Aorta (tissue), 5 donors: ENCODE measurements around the gene ZNF625. TPM values are rescaled to one million over a fixed set of nuclear protein-coding genes. Genes with fewer than 3 reads are reported as not detected.

ENCODE experiments used
- ATAC-seq: fragments of 200-7000 bp; cut with Tn5 transposase; one replicate; pipeline ENCODE4 v1.9.1; 2022; ENCODE audit warnings: moderate library complexity; ENCODE audit not compliant: low FRiP score
- DNase-seq, 2 donors: peaks; one replicate each; pipeline ENCODE4 v3.0.0-alpha.2; 2020
- H3K27ac ChIP-seq, 2 donors: one replicate each; pipeline ENCODE4 v1.5.1; 2013; ENCODE audit warnings: low read length in 2 of 2, mild to moderate bottlenecking in 2 of 2, moderate library complexity in 2 of 2, control low read depth in 1 of 2, inconsistent platforms in 1 of 2, low read depth in 1 of 2
- H3K27me3 ChIP-seq, 2 donors: one replicate each; pipeline ENCODE4 v1.6.1; 2013; ENCODE audit warnings: control low read depth in 1 of 2, low read length in 1 of 2, mild to moderate bottlenecking in 1 of 2, moderate library complexity in 1 of 2; ENCODE audit not compliant: insufficient read depth in 2 of 2, control insufficient read depth in 1 of 2
- H3K36me3 ChIP-seq, 2 donors: one replicate each; pipeline ENCODE4 v1.6.1; 2013; ENCODE audit warnings: control low read depth in 1 of 2, low read length in 1 of 2, mild to moderate bottlenecking in 1 of 2; ENCODE audit not compliant: insufficient read depth in 2 of 2, control insufficient read depth in 1 of 2
- H3K4me1 ChIP-seq, 2 donors: one replicate each; pipeline ENCODE4 v1.6.1; 2013; ENCODE audit warnings: low read length in 2 of 2, control low read depth in 1 of 2, mild to moderate bottlenecking in 1 of 2, moderate library complexity in 1 of 2; ENCODE audit not compliant: insufficient read depth in 2 of 2, control insufficient read depth in 1 of 2
- H3K4me3 ChIP-seq, 2 donors: one replicate each; pipeline ENCODE4 v1.5.1; 2013; ENCODE audit warnings: low read length in 2 of 2, control low read depth in 1 of 2, mild to moderate bottlenecking in 1 of 2
- H3K9me3 ChIP-seq: one replicate; pipeline ENCODE4 v1.6.1; 2013; ENCODE audit warnings: mild to moderate bottlenecking, low read length; ENCODE audit not compliant: control insufficient read depth
- WGBS, 2 donors: extraction: QIAGEN DNeasy Blood & Tissue Kit; methylation state at CpG; one replicate each; pipeline ENCODE4 v1.1.7; 2013; 5-methylcytosine and 5-hydroxymethylcytosine counted together
- intact Hi-C, 2 donors: fragments of 100-400 bp; cut with DNase I; formaldehyde crosslinking; loops; one replicate each; pipeline versions ENCODE4 v1.14.2 to v1.15.0; 2022
- polyA plus RNA-seq, 2 donors: library from polyadenylated mRNA; stranded (reverse); fragments of 200-250 nt; gene quantifications; one replicate each; pipeline ENCODE4 v1.2.3, GENCODE V29; 2013
- total RNA-seq, 2 donors: library from RNA; stranded (reverse); fragmentation: NEBNext Ultra II Directional; extraction: Animal tissue kit (Norgen Biotek cat#: 25700); gene quantifications; one replicate each; pipeline ENCODE4 v1.2.1, GENCODE V29; 2021
- donor health status: healthy with polysubstance abuse.
- donor health status: Bipolar disorder and iron deficiency.
- donor health status: DM: no; HTN: no; CAD: no.
- donor health status: DM: no; HTN: no; CAD: no.
- donor health status: DM: yes; HTN: yes; CAD: no.

ZNF625 gene
- total and polyA plus RNA-seq, 4 donors, result 2.3 to 11.0 (median 3.8) TPM

DNA sequence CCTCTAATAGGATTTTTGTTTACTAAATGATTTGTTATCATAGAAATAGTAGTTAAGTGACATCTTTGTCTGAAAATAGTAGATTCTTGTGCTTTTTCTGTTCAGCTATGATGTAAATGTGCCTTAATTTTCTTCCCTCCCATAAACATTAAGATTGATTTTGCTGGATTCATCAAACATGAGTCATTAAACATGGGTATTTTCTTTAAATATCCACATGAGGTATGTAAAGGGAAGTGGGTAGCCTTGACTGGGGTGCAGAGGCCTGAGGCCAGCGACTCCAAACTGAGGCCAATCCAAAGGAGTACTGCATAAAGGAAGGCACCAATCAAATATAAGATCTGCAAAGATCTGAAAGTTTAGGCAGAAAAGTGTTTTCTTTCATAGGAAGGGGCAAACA, 10.1 kb upstream of the ZNF625 start:
- 68 to 76% methylated on average over 1 of the region's 1 CpG for WGBS, 2 donors
- Histone ChIP-seq H3K36me3 (peaks cover 0 to 3% of the 10 kb centered on the region in 2 donors), H3K27me3 (no peaks in the 10 kb centered on the region), H3K4me3 (no peak overlapping the region), H3K4me1 (peaks cover 0 to 11% of the 10 kb centered on the region in 2 donors), H3K27ac (no peak overlapping the region), H3K9me3 (no peaks in the 10 kb centered on the region)
- DNase-seq (no peak), ATAC-seq (no peak)
- intact Hi-C loops, result no loop called here

GRCh38 chr19:12163826-12164225, 7.3 kb upstream of the ZNF625 start:
- DNase-seq, result no peak
- Histone ChIP-seq H3K27ac (no peak overlapping the region), H3K9me3 (no peaks in the 10 kb centered on the region), H3K4me1 (peaks cover 0 to 11% of the 10 kb centered on the region in 2 donors), H3K27me3 (no peaks in the 10 kb centered on the region), H3K36me3 (no peaks in the 10 kb centered on the region), H3K4me3 (peak overlapping the region; percentile 52 to 81)
- ATAC-seq, result no peak
- intact Hi-C loops, result no loop called here
- 7 to 12% methylated on average over 2 of the region's 2 CpGs for WGBS, 2 donors

DNA sequence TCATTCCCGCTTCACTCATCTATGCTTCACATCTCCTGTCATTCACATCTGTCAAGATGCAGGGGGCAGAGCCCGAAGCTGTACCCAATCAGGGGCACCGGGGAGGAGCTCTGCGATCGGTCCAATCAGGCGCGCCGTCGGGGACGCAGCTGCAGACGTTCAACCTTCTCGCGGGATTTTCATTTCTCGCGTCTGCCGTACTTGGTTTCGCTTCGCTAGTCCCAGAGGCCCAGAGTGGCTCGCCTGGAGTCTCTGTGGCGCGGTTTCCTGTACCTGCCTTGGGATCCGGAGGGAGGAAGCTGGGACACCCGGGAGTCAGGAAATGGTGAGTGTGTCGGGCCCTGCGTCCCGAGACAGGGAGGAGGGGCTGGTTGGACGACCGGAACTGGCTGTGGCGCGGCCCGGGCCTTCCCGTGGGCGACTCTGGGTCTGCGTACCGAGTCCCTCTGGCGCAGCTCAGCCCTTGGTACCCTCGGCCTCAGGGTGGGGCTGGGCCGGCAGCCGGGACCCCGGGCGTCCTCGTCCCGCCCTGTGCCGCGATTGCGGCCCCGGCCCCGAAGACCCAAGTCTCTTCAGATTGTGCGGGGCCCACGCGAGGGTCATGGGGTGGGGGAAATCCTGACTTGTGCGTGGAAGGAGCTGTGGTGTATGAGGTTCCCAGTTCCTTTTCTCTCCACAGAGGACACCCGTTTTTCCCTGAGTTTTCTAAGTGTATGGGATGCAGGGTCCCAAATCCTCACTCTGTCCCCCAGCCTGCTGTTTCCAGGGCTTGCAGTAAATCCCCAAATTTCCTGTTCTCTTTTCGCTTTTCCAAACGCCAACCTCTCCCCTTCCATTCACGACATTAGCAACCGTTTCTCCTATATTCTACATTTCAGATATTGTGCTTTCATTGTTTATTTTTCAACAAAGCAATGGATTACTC, 6.6 kb upstream of the ZNF625 start, which contains the start of gene ZNF136:
Gene ZNF136, plus strand, starts transcription at position 215 of the 925 bp plus-strand sequence. Its CDS starts 108 bp downstream, at position 323.
- Histone ChIP-seq H3K36me3 (no peaks in the 10 kb centered on the region), H3K4me3 (peak within 1 kb of the TSS; percentile 52 to 81), H3K9me3 (no peaks in the 10 kb centered on the region), H3K4me1 (peaks cover 0 to 11% of the 10 kb centered on the region in 2 donors), H3K27ac (peak within 1 kb of the TSS; percentile 57 to 86), H3K27me3 (no peaks in the 10 kb centered on the region)
- intact Hi-C loops, result no loop called here
- 0% methylated on average over 56 to 57 of the region's 57 CpGs for WGBS, 2 donors
- DNase-seq, result peak; percentile 98
- ATAC-seq, result peak; percentile 99

GRCh38 chr19:12162513-12162881, 6.0 kb upstream of the ZNF625 start:
- no peak for ATAC-seq
- intact Hi-C loops, result no loop called here
- peak overlapping the region; percentile 22 to 81 for H3K4me3 ChIP-seq
- peaks cover 0 to 11% of the 10 kb centered on the region in 2 donors for H3K4me1 ChIP-seq
- peak overlapping the region in 1 of 2 donors; percentile 49 for H3K27ac ChIP-seq
- 13 to 18% methylated on average over 8 of the region's 8 CpGs for WGBS, 2 donors
- DNase-seq, result no peak
- H3K9me3 ChIP-seq, result no peaks in the 10 kb centered on the region
- no peaks in the 10 kb centered on the region for H3K36me3 ChIP-seq
- no peaks in the 10 kb centered on the region for H3K27me3 ChIP-seq

DNA sequence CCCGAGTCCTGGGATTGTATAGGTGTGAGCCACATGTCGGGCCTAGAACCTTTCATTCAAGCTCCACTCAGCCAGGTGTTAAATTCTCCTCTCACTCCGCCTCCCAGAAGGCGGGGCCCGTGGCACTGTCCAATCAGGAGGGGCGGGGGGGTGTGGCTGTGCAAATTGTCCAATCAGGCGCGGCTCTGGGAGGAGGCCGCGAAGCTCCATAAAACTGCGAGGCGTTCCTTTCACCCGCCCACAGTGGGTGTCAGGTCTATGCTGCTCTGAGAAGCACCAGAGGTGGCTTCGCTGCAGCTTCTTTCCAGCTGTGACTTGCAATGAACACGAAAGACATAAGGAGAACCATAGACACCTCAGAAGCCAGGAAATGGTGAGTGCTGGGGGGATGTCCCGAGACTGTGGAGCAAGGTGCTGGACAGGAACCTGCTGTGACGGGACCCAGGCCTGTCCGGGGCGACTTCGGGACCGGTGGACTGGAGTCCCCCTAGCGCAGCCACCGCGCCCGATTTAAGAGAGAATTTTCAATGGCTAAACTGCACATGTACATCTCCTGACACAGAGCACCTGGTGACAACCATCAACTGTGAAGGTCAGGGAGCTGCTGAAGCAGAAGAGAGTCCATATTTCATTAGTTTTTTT, 3.4 kb upstream of the ZNF625 start:
- DNase-seq, result no peak
- WGBS, 2 donors, result 91 to 93% methylated on average over 25 of the region's 25 CpGs
- no peak overlapping the region for H3K4me3 ChIP-seq
- H3K9me3 ChIP-seq, result no peaks in the 10 kb centered on the region
- intact Hi-C loops, result no loop called here
- H3K27ac ChIP-seq, result no peak overlapping the region
- no peaks in the 10 kb centered on the region for H3K27me3 ChIP-seq
- H3K36me3 ChIP-seq, result no peaks in the 10 kb centered on the region
- H3K4me1 ChIP-seq, result peaks cover 0 to 6% of the 10 kb centered on the region in 2 donors
- no peak for ATAC-seq

- no peaks in the 10 kb centered on the region for H3K27me3 ChIP-seq
- DNase-seq (no peak), ATAC-seq (peak; percentile 30)
- H3K4me1 ChIP-seq, result no peaks in the 10 kb centered on the region
- no peaks in the 10 kb centered on the region for H3K36me3 ChIP-seq
- H3K9me3 ChIP-seq, result no peaks in the 10 kb centered on the region
- H3K4me3 ChIP-seq, result peak overlapping the region; percentile 73 to 80
- intact Hi-C loops, result no loop called here
- WGBS, 2 donors, result 11 to 13% methylated on average over 11 of the region's 11 CpGs
- no peak overlapping the region for H3K27ac ChIP-seq
Measured at GRCh38 chr19:12155324-12155860, 1.1 kb downstream of the ZNF625 start.

DNA sequence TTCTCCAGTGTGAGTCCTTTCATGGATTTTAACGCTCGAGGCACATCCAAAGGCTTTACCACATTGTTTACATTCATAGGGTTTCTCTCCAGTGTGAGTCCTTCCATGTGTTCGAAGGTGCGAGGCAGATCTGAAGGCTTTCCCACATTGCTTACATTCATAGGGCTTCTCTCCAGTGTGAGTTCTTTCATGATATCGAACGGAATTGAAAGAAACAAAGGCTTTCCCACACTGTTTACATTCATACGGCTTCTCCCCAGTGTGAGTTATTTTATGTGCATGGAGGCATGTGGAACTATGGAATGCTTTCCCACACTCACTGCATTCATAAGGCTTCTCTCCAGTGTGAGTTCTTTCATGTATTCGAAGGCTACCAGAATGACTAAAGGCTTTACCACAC, 11.2 kb downstream of the ZNF625 start:
- no peak for ATAC-seq
- intact Hi-C loops, result loop anchor here in 1 of 2 donors (10.0 kb wide), 1 partner anchor 221 kb away; the partner anchor contains the start of gene ZNF700
- Histone ChIP-seq H3K4me3 (no peak overlapping the region), H3K4me1 (no peaks in the 10 kb centered on the region), H3K36me3 (peaks cover 3 to 7% of the 10 kb centered on the region in 2 donors), H3K27me3 (no peaks in the 10 kb centered on the region), H3K27ac (no peak overlapping the region), H3K9me3 (no peaks in the 10 kb centered on the region)
- DNase-seq, result no peak
- 90% methylated on average over 8 of the region's 8 CpGs for WGBS, 2 donors

DNA sequence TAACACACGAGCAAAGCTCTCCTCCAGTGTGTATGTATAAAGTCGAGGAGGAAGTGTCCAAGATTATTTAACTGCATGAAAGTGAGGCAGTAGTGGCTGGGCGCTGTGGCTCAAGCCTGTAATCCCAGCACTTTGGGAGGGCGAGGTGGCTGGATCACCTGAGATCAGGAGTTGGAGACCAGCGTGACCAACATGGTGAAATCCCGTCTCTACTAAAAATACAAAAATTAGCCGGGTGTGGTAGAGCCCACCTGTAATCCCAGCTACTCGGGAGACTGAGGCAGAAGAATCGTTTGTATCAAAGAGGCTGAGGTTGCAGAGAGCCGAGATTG, 15.2 kb downstream of the ZNF625 start:
- no peaks in the 10 kb centered on the region for H3K4me1 ChIP-seq
- 51 to 58% methylated on average over 10 of the region's 10 CpGs for WGBS, 2 donors
- ATAC-seq, result no peak
- no peak for DNase-seq
- H3K27me3 ChIP-seq, result no peaks in the 10 kb centered on the region
- peaks cover 3 to 7% of the 10 kb centered on the region in 2 donors for H3K36me3 ChIP-seq
- H3K27ac ChIP-seq, result no peak overlapping the region
- intact Hi-C loops, result loop anchor here (1.0 to 10.0 kb wide), 9 partner anchors 49 to 344 kb away; partner anchors contain the start of genes ZNF491 (in 1 of the 2), ZNF700 (in 1 of the 2) and ZNF763 (in 1 of the 2)
- no peak overlapping the region for H3K4me3 ChIP-seq
- no peaks in the 10 kb centered on the region for H3K9me3 ChIP-seq
